Islet precursor cell (in vitro differentiated cells): ENCODE measurements around the gene GRPEL2.

Experiments
- DNase-seq: peaks from one replicate; pipeline ENCODE4 v3.0.0-alpha.2; 2018

The GRPEL2 gene

DNA sequence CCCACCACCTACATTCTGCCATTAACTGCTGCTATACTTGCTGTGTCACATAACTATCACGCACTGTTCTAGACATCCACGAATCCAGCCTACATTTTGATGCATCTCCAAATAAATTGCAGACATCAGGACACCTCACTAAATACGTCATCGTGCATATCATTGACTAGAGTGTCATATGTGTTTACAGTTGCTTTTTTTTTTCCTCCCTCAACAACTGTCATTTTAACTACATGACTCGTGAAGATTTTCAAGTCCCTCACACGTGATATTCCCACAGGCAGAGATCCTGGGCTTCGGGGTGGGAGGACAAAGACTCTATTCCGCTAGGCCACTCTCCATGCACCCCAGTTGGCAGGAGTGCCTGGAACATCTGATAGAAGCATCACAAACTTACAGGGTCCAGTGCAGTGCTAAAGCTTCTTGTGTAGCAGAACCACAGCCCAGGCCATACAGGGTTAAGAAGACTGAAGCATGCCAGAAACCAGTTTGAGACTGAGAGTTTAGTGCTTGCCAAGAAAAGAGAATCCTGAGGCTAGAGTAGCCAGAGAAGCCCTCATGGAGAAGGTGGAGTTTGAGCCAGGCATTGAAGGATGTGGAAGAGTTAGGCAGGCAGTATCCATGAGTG is 13.7 kb downstream of the GRPEL2 start:
- no peak for DNase-seq

DNA sequence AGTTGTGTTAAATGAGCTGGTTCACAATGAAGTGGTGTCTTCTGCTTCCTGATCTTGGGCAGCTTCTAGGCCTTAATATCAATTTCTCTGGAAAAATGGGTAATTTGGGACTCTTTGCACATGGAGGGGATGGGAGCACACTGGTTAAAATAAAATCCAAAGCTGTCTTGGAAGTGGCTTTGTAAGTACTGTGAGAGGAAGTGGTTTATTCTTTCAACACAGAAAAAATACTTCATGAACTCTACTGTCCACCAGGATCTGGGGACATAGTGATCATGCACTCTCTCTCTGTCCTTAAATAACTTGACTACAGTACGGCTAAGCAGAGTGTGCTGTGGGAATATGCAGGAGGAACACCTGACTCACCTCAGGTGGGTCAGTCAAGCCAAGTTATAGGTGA is 15.0 kb downstream of the GRPEL2 start:
- DNase-seq = no peak

DNA sequence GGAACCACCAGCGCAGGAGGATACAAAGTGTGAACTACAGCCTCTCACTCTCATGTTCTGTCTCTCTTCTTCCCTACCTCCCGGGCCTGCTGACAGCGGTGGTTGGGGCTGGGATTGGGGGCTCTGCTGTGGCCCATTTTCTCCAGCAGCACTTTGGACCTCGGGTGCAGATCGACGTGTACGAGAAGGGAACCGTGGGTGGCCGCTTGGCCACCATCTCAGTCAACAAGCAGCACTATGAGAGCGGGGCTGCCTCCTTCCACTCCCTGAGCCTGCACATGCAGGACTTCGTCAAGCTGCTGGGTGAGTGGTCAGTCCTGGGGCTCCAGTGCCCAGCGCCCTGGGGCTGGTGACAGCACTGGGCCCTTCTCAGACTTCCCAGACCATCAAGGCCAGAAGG is 17.2 kb downstream of the GRPEL2 start:
- DNase-seq = no peak

DNA sequence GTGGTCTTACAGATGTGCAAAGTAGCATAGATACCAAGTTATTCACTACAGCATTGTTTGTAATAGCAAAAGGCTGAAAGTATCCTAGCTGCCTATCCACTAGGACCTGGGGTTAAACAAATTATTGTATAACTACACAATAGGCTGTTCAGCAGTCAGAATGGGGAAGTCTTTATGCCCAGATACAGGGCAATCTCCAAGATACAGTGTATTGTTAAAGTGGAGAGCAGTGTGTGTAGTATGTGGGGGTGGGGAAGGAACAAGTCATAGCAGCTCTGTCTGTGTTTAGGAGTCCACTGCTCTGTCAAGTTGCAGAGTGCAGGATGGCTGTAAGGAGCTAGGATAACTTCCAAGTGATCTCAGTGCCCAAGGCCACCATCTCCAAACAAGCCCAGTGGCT is 18.1 kb downstream of the GRPEL2 start:
- no peak for DNase-seq

DNA sequence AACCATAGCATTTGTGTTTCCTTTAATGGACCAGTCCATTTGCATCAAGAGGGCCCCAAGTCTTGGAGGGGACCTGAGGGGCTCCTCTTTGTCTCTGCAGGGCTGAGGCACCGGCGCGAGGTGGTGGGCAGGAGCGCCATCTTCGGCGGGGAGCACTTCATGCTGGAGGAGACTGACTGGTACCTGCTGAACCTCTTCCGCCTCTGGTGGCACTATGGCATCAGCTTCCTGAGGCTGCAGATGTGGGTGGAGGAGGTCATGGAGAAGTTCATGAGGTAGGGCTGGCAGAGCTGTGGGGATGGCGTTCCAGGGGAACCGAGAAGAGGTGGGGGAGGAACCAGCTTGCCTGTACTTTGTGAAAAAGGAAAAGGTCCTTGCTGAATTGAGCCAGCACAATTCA is 18.6 kb downstream of the GRPEL2 start:
- DNase-seq = no peak

DNA sequence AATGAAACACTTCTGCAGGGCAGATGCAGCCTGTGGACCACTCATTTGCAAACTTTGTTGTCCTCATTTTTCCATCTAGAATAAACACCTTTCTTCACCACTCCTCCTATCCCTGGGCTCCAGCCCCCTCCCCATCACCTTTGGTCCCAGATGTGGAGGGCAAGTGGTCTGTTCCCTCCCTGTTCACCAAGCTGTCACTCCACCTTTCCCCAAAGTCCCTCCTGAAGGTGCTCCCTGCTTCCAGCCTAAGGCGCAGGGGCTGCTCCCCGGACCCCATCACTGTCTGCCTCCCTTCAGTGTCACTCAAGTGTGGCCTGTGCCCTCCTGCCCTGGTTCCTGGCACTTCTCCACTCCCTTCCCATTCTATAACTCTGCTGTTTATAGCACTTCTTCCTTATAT is 19.4 kb downstream of the GRPEL2 start:
- DNase-seq = no peak

DNA sequence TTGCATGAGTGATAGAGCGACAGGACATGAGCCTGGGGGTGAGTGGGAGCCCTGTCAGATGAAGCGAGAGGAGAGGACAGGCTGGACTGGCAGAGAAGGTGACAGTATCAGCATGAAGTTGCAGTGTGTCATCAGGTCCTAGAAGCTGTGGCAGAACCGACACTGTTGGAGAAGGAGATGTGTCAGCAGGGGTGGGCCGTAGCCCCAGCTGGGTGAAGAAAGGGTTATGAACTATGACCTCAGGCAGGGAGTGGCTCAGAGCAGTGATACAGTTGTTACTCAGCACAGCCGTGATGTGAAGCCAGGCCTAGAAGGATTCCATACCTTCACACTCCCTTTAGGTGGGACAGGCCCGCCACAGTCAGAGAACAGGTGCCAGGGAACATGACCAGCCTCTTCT is 20.1 kb downstream of the GRPEL2 start:
- DNase-seq = no peak

DNA sequence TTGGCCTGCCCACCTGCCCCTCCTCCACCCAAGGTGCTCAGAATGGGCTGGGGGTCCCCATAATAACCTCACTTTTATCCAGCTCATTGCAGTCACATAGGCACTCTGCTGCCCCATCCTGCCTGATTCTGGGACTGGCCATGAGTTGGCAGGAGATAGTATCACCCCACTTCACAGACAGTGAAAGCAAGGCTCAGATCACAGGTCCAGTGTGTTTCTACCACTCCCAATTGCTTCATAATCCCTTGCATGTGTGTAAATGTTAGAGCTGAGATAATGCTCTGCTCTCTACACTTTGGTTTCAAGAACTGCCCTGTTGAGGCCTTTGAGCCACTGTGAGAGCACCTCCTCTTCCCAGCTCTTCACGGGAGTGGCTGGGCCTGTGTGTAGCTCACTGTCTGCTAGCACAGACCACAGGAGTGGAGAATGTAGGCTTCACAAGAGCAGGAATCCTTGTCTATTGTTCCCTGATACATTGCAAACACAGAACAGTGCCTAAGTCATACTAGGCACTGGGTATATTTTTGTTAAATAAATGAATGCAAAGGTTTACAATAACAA is 20.9 kb downstream of the GRPEL2 start:
- no peak for DNase-seq

DNA sequence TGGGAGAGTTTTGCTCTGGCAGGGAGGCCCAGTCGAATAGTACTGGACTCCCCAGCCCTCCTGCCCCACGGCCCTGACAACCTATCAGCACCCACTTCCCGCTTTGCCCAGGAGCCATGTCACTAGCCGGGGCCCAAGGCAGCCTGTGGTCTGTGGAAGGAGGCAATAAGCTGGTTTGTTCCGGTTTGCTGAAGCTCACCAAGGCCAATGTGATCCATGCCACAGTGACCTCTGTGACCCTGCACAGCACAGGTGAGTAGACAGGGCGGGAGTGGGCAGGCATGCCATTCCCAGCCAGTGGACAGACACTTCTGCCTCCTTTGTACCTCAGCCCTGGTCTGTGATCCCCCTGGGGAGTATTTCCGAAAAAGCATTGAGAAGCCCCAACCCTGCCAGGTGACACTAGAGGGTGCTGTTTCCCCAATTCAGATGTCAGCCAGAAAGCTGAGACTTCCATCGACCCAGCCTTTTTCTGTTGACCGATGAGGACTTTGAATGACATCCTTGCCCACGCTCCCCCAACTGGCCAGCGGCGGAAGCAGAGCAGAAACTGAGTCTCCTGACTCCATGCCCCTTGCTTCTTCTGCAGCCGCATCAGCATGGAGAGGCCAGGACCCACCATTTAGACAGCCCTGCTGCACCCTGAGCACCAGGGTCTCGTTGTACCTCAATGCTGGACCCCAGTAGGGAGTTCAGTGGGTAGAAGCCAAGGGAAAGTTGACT is 22.1 kb downstream of the GRPEL2 start:
- peak; percentile 88 for DNase-seq

DNA sequence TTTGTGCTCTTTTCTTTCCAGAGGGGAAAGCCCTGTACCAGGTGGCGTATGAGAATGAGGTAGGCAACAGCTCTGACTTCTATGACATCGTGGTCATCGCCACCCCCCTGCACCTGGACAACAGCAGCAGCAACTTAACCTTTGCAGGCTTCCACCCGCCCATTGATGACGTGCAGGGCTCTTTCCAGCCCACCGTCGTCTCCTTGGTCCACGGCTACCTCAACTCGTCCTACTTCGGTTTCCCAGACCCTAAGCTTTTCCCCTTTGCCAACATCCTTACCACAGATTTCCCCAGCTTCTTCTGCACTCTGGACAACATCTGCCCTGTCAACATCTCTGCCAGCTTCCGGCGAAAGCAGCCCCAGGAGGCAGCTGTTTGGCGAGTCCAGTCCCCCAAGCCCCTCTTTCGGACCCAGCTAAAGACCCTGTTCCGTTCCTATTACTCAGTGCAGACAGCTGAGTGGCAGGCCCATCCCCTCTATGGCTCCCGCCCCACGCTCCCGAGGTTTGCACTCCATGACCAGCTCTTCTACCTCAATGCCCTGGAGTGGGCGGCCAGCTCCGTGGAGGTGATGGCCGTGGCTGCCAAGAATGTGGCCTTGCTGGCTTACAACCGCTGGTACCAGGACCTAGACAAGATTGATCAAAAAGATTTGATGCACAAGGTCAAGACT is 22.8 kb downstream of the GRPEL2 start:
- no peak for DNase-seq

DNA sequence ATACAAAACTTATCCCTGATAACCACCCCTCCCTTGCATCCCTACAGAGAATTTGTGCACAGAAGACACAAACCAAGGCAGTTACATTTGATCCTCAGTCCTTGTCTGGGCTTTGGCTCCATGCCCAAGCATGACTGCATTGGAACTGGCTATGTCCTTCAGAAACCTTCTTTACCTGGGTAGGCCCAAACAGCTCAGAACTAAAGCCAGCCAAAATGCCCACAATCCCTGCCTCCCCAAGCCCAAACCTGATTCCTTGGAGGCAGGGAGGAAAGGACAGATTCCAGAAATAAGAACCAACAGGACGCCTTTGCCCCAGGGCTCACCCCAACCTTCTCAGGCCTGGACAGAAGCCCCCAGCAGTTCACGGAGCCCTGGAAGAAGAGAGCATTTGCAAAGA is 25.6 kb downstream of the GRPEL2 start:
- DNase-seq = no peak

DNA sequence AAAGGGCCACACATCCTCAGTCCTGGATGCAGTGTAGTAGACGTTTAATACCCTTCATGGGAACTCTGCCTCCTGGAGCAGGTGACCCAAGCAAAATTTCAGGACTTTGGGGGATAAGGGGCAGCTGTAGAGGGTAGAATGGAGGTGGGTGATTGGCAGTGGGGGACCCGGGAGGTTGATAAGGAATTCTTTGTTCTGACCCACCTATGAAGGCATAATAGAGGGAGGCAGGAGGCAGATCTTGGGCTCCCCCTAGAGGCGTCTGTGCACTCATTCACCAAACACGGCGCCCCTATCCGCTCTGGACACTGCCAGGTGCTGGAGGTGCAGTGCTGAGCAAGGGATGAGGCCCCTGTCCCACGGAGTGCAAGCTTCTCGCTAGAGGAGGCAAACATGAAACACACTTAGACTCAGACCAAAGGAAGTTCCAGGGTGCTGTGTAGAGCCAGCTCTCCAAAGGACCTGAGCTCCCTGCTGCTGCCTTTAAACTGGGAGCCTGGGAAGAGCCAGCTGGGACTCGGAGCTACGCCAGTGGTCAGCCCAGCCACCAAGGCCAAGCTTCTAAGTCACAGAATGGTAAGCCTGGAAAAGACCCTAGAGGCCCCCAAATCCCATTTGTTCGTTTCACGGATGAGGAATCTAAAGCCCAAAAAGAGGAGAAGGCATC is 26.1 kb downstream of the GRPEL2 start:
- DNase-seq = peak; percentile 83

DNA sequence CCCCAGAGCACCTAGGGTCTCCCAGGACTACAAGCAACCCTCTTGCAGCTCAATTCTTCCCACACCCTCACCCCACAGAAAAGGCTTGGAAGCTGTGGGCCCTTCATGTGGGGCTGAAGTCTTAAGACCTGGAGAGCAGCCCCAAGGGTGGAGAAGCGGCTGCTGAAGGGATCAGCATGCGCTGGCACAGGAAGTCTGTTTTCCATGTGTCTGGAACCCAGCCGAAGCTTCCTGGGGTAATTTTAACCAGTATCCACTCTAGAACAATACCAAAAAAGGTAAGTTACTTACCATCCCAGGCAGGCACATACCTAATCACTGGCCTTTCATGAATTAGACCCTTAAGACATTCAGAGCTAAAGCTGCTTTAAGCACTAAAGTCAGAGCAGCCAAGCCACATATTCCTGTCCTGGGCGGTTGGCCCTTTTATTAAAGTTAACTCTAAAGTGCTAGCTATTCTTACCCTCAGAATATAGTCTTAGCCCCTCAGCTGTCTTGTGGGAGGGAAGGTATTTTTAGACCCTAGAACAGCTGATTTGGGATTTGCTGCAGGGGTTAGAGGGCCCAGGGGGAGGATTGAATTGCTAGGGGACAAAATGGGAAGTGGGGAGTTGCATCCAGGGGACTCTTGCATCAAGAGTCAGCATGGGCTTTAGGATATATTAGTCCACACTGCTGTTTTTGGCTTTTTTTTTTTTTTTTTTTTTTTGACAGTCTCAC is 26.9 kb downstream of the GRPEL2 start:
- DNase-seq = no peak

DNA sequence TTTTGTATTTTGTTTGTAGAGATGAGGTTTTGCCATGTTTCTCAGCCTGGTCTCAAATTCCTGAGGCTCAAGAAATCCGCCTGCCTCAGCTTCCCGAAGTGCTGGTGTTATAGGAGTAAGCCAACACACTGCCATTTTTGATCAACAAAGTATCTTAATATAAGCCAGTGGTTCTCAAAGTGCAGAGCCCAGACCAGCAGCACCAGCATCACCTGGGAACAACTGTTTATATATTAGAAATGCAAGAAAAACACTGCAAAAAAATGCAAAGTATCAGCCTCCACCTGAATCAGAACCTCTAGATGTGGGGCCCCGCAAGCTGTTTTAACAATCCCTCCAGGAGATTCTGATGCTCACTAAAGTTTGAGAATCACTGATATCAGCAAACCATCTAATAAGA is 27.6 kb downstream of the GRPEL2 start:
- no peak for DNase-seq

DNA sequence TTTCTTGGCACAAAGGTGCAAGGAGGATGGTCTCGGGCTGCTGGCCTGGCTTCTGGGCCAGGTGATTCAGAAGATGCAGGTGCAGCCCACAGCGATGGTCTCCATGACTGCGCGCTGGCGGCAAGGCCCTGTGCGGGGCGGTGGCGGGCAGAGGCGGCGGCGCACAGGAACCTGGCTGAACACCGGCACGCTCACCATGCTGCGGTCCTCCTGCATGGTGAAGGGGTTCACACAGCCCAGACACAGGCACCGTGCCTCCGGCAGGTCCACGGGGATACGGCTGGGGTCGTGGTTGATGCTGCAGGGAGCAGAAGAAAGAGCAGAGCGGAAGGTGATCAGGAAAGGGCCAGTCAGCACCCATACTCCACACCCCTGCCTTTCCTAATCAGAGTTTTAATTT is 29.0 kb downstream of the GRPEL2 start:
- peak; percentile 43 for DNase-seq

DNA sequence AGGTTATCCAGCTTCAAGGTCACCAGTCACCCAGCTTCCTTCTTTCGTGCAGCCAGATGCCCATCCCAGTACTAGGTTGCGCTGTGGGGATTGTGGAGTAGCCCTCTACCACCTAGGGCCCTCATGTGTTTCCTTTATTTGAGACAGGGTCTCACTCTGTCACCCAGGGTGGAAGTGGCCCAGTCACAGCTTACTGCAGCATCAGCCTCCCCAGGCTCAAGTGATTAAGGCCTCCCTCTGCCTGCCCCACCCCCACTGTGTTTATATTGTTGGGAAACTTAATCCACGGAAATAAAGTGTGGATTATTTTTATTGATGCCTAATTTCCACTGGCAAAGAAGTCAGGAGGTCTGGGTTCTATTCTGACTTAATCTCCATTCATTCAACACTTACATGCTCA is 29.5 kb downstream of the GRPEL2 start:
- no peak for DNase-seq

DNA sequence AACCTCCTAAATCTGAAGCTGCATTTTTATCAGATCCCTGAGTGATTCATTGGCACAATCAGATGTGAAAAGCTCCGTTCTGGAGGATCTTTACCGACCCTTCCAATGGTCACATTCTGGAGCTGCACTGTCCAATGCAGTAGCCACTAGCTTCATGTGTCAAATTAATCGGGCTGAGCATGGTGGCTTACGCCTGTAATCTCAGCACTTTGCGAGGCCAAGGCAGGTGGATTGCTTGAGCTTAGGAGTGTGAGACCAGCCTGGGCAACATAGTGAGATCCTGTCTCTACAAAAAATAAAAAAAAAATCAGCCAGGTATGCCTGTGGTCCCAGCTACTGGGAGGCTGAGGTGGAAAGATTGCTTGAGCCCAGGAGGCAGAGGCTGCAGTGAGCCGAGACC is 30.1 kb downstream of the GRPEL2 start:
- peak; percentile 36 for DNase-seq

DNA sequence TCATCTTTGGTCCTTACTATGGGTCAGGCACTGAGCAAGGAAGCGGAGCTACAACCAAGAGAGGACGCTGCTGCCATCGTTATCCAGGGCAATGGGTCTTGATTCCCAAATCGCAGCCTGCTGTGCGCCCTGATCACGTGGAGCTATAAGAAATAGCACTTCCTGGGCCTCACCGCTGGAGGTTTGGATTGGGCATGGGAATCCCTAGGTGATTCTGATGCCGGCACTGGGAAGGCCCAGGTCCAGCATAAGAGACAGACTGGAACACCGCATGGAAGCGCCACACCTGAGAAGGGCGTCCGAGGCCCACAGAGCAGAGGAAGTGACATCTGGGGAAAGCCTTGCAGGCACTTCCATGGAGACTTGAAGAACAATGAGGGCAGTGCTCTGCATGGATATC is 30.8 kb downstream of the GRPEL2 start:
- peak; percentile 43 for DNase-seq

DNA sequence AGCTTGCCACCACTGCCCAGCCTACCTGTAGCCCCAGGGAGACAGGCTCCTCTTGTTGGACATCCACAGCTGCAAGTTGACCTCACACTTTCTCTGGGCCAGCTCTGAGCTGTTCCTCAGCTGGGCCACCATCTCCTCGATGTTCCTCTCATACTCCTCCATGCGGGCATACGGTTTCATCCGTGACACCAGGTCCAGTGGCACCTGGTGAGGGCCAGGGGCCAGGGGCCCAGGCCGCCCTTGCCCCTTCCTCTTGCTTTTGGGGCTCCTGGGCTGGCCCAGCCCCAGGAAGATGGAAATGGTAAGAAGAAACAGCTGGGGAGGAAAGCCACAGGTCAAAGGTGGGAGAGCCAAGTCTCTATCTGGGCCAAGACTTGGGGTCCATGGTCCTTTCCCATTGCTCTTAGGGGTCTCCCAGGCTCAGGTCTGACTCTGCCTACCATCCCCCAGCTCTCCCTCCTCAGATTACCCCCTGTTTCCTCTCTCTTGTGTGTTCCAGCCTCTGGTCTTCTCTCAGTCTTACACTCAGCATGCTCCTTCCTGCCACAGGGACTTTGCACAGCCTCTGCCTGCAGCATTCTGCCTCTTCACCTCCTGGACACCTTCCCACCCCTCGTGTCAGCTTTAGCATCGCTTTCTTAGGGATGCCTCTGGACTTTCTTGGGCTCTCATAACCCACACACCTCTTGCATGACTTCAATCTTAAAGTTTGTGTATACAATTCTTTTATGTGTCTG is 31.6 kb downstream of the GRPEL2 start:
- no peak for DNase-seq

DNA sequence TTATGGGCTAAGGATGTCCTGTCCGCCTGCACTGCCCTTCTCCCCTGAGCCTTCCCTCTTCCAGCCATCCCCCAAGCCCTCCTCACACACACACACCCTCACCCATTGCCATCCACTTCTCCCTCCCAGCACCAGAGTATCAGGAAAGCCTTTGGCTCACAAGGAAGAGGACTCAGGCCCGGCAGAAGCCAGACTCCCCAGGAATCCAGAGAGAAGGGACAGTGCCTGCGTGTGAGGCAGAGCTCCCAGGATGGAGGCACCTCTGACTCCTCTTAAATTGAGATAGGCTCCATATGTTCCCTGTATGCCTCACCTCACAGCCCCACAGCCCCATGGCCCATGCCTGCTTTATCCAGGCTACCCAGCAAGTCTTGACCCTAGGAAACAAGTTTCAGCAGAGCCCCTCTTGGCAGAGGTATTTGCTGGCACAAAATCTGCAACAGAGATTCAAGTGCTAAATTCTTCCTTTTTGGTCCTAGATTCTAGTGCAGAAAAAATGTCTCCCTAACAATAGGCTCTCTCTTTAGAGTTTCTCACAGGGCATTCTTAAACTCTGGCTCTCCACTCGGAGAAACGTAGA is 33.0 kb downstream of the GRPEL2 start:
- DNase-seq = no peak

DNA sequence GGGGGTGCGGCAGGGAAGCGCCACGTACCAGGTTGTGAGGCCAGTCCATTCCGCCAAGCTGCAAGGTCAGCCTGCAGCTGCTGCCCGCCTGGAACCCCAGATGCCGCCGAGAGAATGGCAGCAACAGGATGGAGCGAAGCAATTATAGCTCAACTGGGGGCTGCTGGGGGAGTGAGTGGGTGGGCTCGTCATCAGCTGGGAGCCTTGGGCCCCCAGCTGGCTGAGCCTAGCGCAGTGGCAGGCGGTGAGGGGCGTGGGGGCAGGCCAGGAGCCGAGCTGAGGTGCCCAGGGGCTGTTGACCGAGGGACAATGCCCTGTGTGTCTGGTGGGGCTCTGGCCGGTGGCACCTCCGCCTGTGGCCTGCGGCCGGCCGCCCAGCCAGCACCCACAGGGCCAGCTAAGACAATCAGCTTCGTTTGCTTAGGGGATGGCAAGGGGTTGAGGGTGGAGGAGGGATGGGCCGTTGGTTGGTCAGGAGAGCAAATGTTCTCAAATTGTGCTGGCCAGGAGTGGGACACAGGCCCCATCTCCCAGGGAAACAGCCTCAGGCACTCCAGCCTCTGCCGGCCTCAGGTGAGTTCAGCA is 34.0 kb downstream of the GRPEL2 start, which contains the start of gene IL17B:
Gene IL17B (minus strand): TSS at position 116 of the 585 bp plus-strand sequence. CDS start 67 bp downstream, at position 49.
- DNase-seq = no peak
